NB4 (cell line): Measurements from ENCODE around the gene GHDC.

ENCODE experiments used
- MYC ChIP-seq: IDR thresholded peaks from 2 replicates; pipeline ENCODE4 v1.6.1; 2011; ENCODE audit warnings: low read depth, low read length
- POLR2A ChIP-seq: IDR thresholded peaks from 2 replicates; pipeline ENCODE4 v1.6.1; 2011; ENCODE audit warnings: mild to moderate bottlenecking; ENCODE audit not compliant: insufficient read length; ENCODE audit errors: extremely low read depth
- TF ChIP-seq, protein P1 (sequence below): IDR thresholded peaks from one replicate; pipeline ENCODE4 v1.5.1; 2012; ENCODE audit warnings: low read depth, low read length
- TF ChIP-seq, protein P2 (sequence below): IDR thresholded peaks from 2 replicates; pipeline ENCODE4 v1.6.1; 2011; ENCODE audit warnings: low read depth, low read length

GRCh38 chr17:42169351-42169750 is 24.9 kb downstream of the GHDC start:
- TF ChIP-seq, protein P1, sequence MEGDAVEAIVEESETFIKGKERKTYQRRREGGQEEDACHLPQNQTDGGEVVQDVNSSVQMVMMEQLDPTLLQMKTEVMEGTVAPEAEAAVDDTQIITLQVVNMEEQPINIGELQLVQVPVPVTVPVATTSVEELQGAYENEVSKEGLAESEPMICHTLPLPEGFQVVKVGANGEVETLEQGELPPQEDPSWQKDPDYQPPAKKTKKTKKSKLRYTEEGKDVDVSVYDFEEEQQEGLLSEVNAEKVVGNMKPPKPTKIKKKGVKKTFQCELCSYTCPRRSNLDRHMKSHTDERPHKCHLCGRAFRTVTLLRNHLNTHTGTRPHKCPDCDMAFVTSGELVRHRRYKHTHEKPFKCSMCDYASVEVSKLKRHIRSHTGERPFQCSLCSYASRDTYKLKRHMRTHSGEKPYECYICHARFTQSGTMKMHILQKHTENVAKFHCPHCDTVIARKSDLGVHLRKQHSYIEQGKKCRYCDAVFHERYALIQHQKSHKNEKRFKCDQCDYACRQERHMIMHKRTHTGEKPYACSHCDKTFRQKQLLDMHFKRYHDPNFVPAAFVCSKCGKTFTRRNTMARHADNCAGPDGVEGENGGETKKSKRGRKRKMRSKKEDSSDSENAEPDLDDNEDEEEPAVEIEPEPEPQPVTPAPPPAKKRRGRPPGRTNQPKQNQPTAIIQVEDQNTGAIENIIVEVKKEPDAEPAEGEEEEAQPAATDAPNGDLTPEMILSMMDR, result no peak
- TF ChIP-seq POLR2A, result no peak
- TF ChIP-seq, protein P2, sequence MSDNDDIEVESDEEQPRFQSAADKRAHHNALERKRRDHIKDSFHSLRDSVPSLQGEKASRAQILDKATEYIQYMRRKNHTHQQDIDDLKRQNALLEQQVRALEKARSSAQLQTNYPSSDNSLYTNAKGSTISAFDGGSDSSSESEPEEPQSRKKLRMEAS, result no peak
- TF ChIP-seq MYC, result no peak
